RWPE2 (cell line): Measurements from ENCODE around the gene UBE2E2.

Source experiments
- ATAC-seq: fragments of 200-7000 bp; cut with Tn5 transposase; 3 replicates; pipeline ENCODE4 v1.9.1; 2021; ENCODE audit warnings: low read depth
- DNase-seq: peaks from one replicate; pipeline ENCODE4 v3.0.0-alpha.2; 2020; ENCODE audit warnings: low spot score
- H3K27ac ChIP-seq: fragments of 450-650 bp; 2 replicates; pipeline ENCODE4 v1.5.1; 2017; ENCODE audit warnings: mild to moderate bottlenecking; ENCODE audit not compliant: poor library complexity, severe bottlenecking
- H3K27me3 ChIP-seq: fragments of 250-450 bp; sonication (Bioruptor Pico); 2 replicates; pipeline ENCODE4 v1.5.1; 2021; ENCODE audit warnings: mild to moderate bottlenecking, moderate library complexity; ENCODE audit not compliant: insufficient read depth, poor library complexity, severe bottlenecking
- H3K36me3 ChIP-seq: fragments of 250-450 bp; sonication (Bioruptor Pico); 2 replicates; pipeline ENCODE4 v1.5.1; 2020; ENCODE audit warnings: low read depth, mild to moderate bottlenecking, moderate library complexity
- H3K4me1 ChIP-seq: fragments of 250-450 bp; sonication (Bioruptor Pico); 2 replicates; pipeline ENCODE4 v1.5.1; 2021; ENCODE audit warnings: mild to moderate bottlenecking, moderate library complexity; ENCODE audit not compliant: insufficient read depth, poor library complexity, severe bottlenecking
- H3K4me3 ChIP-seq: fragments of 250-450 bp; sonication (Bioruptor Pico); 2 replicates; pipeline ENCODE4 v1.5.1; 2021; ENCODE audit warnings: mild to moderate bottlenecking, moderate library complexity; ENCODE audit not compliant: severe bottlenecking
- H3K9me3 ChIP-seq: fragments of 250-450 bp; sonication (Bioruptor Pico); 2 replicates; pipeline ENCODE4 v1.5.1; 2021; ENCODE audit warnings: mild to moderate bottlenecking, moderate library complexity; ENCODE audit not compliant: severe bottlenecking
- CTCF ChIP-seq: fragments of 450-650 bp; IDR thresholded peaks from one replicate; pipeline ENCODE4 v1.5.1; 2017; ENCODE audit warnings: mild to moderate bottlenecking, moderate library complexity; ENCODE audit not compliant: poor library complexity, severe bottlenecking

Gene UBE2E2

DNA sequence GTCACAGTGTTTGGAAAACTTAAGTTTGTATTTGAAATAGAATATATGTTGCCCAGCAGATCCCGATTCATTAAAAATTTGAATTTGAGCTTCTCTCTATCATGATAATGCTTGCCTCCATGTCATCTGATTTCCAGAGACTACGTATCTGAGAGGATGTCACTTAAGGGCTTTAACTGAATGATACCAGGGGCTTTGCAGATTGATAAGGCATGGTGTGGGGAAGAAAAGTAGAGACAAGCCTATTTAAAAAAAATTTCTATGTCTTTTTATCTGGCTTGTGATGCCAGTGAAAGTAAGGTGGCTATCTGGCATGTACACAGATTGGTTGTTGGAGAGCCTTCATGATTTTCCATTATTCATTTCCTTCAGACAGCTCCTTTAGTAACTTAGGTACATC lies 72.7 kb downstream of the UBE2E2 start:
- H3K4me3 ChIP-seq, result no peak overlapping the region
- H3K27me3 ChIP-seq, result no peaks in the 10 kb centered on the region
- ATAC-seq, result no peak
- no peak for DNase-seq
- H3K27ac ChIP-seq, result no peak overlapping the region
- H3K9me3 ChIP-seq, result no peaks in the 10 kb centered on the region
- H3K36me3 ChIP-seq, result no peaks in the 10 kb centered on the region
- no peaks in the 10 kb centered on the region for H3K4me1 ChIP-seq
- TF ChIP-seq CTCF, result no peak

DNA sequence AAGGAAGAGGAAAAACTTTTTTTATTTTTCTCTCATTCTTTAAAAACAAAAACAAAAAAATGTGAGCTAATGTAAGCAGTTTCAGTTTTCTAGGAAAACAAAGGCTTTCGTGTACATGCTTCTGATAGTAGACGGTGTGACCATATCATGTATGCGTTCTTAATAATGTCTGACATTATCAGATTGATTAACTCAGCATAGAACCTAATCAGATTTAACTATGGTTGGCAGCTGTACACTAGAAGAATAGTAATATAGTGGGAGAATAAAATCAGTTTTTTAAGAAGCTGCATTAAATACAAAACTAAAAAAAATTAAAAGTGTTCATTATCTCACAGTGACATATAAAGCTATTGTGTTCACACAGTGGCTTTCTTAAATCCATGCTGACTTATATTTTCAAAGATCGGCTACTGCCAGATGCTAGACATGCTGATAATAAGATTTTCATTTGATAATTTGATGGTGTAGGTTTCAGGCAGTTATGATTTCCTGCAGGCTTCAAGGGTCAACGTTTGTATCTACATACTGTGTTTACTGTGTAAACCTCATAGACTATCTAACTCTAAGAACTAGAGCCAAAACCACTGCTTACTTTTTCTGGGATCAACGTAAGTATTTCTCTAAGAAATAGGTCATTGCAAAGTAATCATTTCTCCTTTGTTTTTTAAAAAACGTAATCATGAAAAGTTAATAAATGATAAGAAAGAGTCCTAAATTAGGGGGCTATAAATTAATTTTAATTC lies 74.0 kb downstream of the UBE2E2 start:
- Histone ChIP-seq H3K4me1 (no peaks in the 10 kb centered on the region), H3K4me3 (no peak overlapping the region), H3K27ac (no peak overlapping the region), H3K36me3 (no peaks in the 10 kb centered on the region), H3K27me3 (no peaks in the 10 kb centered on the region), H3K9me3 (no peaks in the 10 kb centered on the region)
- ATAC-seq (no peak), DNase-seq (no peak)
- TF ChIP-seq CTCF, result no peak

GRCh38 chr3:23277688-23278087 lies 74.6 kb downstream of the UBE2E2 start:
- Histone ChIP-seq H3K36me3 (no peaks in the 10 kb centered on the region), H3K27me3 (no peaks in the 10 kb centered on the region), H3K9me3 (no peaks in the 10 kb centered on the region), H3K27ac (no peak overlapping the region), H3K4me1 (no peaks in the 10 kb centered on the region), H3K4me3 (no peak overlapping the region)
- TF ChIP-seq CTCF, result no peak
- no peak for DNase-seq
- ATAC-seq, result no peak

DNA sequence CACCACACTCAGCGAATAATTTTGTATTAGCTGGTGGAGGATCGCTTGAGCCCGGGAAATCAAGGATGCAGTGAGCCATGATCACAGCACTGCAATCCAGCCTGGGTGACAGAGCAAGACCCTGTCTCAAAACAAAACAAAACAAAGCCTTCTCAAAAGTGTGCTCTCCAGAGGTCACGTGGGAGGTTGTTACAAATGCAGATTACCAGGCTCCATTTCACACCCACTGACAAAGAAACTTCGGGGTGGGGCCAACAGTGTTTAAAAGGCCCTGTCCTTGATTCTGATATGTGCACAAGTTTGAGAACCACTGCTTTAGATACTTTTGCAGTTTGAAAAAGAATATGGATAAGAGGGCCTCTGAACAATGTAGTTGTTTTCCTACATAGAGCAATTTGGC lies 80.5 kb downstream of the UBE2E2 start:
- Histone ChIP-seq H3K27me3 (no peaks in the 10 kb centered on the region), H3K36me3 (no peaks in the 10 kb centered on the region), H3K27ac (no peak overlapping the region), H3K9me3 (no peaks in the 10 kb centered on the region), H3K4me1 (no peaks in the 10 kb centered on the region), H3K4me3 (no peak overlapping the region)
- DNase-seq (no peak), ATAC-seq (no peak)
- TF ChIP-seq CTCF, result no peak

DNA sequence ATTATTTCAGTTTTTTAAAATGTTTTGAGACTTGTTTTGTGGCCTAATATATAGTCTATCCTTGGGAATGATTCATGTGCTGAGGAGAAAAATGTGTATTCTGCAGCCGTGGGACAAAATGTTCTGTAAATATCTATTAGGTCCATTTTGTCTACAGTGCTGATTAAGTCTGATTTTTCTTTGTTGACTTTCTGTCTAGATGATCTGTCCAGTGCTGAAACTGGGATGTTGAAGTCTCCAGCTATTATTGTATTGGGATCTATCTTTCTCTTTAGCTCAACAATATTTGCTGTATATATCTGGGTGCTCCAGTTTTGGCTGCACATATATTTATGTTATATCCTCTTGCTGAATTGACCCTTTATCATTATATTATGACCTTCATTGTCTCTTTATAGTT lies 85.2 kb downstream of the UBE2E2 start:
- no peak for ATAC-seq
- Histone ChIP-seq H3K4me1 (no peaks in the 10 kb centered on the region), H3K27me3 (no peaks in the 10 kb centered on the region), H3K4me3 (no peak overlapping the region), H3K36me3 (no peaks in the 10 kb centered on the region), H3K9me3 (no peaks in the 10 kb centered on the region), H3K27ac (no peak overlapping the region)
- TF ChIP-seq CTCF, result no peak
- DNase-seq, result no peak
